GM19467 (cell line): ENCODE results near the gene ZDHHC11B.
"Not testable (repeated sequence)": the region's sequence is repeated elsewhere in the genome, so short reads cannot be mapped to it uniquely, and the experiment has no call there.

ENCODE experiments used
- ATAC-seq: cut with Tn5 transposase; IDR thresholded peaks from one replicate; pipeline ENCODE4 v1.9.1; 2021; ENCODE audit warnings: mild to moderate bottlenecking, moderate library complexity; ENCODE audit not compliant: unreplicated experiment

Gene ZDHHC11B

DNA sequence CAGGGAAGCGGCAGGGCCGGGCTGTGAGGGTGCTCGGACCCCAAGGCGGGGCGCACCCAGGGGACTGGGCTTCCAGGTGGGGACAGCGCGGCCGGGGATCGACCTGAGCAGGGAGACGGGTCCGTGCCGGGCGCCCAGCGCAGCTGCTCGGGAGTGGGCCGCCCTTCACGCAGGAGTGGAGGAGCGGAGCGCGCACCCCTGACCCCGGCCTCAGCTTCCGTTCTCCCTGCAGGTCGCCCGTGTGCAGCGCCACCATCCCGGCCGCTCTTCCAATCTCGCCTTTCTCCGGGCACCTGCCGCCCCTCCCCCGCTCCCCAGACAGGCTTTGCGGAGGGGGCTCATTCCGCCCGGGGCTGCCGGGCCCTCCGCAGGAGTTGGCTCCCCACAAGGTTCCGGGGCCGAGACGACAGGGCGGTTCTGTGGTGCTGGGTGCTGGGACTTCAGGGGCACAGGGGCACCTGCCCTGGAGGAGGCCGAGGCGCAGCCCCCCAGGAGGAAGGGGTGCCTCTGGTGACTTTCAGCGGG is 714 bp upstream of the ZDHHC11B start:
- not testable (repeated sequence) for ATAC-seq

DNA sequence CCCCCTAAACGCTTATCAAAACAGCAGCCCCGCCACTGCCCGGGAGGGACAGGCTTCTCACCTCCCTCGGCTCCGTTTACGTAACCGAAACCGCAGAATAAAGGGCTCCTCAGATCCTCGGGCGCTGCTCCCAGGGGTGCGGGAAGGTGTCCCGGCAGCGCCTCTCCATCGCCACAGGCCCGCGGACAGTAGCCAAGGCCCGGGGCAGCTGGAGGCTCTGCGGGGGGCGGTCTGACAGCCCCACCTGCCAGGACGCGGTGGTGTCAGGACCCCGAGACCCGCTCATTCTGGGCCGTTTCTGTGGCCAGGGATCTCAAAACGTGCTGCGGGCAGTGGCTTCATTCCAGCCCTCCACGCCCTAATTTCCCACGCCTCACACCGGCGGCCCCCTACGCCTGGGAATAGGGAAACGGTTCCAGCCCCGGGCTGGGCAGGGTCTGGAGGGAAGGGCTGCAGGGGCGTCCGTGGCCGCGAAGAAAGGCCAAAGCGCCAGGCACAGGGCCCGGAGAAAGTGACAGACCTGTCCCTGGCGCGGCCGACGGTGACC is 575 bp downstream of the ZDHHC11B start:
- not testable (repeated sequence) for ATAC-seq

DNA sequence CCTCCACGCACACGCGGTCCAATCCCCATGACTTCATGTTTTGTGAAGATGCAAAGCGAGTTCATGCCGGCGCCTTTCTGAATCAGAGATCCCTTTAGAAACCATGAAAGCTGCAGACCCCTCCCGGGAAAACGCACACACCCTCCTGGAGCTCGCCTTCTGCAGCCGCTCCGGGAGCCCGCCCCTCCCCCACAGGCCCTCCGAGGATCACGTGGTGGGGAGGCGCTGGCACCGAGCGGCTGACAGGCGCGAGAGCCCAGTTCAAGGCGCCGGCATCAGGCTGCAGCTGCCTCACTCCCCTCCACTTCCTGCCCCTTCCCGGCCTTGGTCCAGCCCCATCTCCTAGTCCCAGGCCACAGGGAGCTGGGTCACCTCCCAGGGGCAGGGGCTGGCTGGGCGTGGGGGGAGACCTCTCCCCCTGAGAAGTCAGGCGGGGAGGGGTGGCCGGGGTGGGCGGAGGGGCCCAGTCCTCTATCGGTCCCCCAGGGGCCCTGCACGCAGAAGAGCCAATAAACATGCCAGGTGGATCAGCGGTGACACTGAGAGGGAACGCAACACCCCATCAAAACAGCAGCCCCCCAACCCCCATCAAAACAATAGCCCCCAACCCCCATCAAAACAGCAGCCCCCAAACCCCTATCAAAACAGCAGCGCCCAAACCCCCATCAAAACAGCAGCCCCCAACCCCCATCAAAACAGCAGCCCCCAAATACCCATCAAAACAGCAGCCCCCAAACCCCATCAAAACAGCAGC is 1.3 kb downstream of the ZDHHC11B start:
- not testable (repeated sequence) for ATAC-seq

DNA sequence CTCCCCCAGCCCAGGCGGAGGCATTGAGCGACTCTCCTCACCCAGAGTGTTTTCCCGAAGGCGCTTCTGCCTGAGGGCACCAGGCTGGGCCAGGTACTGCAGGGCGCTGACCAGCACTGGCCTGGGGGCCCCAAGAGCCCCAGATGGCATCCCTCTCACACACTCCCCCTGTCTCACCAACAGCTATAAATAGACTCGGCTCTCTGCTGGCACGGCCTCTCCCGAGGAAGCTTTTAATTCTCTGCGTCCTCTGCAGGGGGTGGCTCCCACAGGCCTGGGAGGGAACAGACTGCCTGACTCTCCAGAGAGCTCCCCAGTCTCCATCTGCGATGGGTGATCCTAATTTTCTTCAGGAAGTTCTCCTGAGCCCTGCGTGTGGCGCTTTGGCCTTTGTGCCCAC is 2.2 kb downstream of the ZDHHC11B start:
- not testable (repeated sequence) for ATAC-seq

DNA sequence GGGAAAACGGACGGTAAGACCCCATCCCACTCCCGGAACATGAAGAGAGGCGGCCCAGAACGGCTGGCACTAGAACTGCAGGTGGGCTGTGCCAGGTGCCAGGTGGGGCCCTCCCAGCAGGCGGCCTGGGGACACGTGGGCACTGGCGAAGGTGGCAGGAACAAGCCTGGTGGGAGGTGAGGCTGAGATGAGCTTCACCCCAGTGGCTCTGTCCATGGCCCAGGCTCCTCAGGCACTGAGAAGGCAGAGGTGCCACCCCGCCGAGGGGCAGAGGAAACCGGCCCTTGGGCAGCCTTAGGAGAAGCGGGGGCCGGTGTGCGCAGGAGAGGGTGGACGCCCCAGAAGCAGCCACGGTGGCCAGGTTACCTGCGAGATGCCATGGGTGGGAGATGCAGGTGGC is 4.0 kb downstream of the ZDHHC11B start:
- not testable (repeated sequence) for ATAC-seq

GRCh38 chr5:778967-779366 is 5.6 kb downstream of the ZDHHC11B start:
- not testable (repeated sequence) for ATAC-seq

DNA sequence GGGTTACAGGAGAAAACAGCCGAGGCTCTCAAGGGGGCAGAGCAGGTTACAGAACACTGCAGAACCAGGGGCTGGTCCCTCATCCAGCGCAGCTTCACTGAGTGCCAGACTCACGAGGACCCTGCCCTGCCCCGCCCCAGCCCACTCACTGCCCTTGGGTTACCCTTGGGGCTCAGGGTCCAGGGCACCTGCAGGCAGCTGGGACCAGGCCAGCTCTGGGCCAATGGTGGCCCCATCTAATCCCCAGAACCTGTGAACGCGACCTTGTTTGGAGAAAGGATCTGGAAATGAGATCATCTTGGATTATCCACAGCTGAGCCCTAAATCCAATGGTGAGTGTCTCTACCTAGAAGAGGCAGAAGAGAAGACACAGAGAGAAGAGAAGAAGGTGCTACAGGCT is 6.1 kb downstream of the ZDHHC11B start:
- ATAC-seq: not testable (repeated sequence)

- no peak for ATAC-seq
Measured at GRCh38 chr5:777756-778161, 6.8 kb downstream of the ZDHHC11B start.

DNA sequence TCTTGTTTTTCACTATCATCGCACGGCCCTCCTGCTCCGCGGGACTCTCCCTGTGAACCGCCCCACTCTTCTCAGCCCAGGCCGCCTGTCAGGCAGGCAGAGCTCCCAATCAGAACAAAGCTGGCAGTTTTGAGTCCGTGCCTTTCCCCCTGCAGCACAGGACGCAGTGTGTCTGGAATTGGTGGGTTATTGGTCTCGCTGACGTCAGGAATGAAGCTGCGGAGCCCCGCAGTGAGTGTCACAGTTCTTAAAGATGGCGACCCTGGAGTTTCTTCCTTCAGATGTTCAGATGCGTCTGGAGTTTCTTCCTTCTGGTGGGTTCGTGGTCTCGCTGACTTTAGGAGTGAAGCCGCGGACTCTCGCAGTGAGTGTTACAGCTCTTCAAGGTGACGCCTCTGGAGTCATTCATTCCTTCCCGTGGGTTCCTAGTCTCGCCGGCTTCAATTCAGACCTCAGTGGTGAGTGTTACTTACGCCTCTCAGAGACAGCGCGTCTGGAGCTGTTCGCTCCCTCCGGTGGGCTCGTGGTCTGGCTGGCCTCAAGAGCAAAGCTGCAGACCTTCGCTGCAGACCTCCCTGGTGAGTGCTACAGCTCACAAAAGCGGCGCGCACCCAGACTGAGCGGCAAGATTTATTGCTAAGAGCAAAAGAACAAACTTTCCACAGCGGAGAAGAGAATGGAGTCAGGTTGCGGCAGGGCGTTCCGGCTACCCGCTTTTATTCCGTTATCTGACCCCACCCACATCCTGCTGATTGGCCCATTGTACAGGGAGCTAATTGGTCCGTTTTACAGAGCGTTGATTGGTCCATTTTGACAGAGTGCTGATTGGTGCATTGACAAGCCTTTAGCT is 7.4 kb downstream of the ZDHHC11B start:
- no peak for ATAC-seq

DNA sequence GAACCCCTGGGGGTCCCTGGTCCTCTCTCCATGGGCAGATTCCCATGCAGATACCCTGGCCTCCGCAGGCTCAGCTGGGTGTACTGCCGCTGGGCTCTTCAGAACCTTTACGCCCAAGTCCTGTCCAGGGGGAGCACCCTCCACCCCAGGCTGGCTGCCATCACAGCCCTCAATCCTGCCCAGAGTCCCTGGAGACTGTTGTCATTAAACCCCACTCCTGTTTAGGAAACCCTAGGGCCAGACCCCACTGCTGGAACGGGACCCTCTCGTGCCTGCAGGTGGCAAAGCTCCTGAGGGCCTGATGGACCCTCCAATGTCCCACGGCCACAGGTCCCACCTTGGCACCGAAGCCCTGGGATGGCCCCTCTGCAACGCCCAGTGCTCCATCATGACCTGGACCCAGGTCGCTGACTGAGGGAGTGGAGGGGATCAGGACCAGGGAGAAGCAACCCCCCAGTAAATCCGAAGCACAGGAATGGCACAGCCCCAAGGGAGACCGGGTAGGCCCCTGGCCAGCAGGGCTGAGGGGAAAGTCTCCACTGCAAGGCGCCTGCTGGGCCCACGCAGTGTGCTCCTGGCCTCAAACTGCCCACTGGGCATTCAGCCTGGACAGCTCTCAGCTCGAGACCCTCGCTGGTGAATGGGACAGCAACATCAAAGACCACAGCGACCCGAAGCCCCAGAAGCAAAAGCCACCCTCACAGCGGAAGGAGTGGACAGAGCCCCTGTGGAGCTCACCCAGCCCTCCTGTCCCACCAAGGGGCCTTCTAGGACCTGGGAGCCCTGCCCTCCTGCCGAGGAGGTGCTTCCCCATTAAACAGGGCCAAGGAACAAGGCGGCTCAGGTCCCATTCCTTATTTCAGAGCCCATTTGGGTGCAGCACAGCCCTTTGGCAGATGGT is 8.3 kb downstream of the ZDHHC11B start:
- ATAC-seq: no peak

GRCh38 chr5:775595-775960 is 9.0 kb downstream of the ZDHHC11B start:
- not testable (repeated sequence) for ATAC-seq

GRCh38 chr5:774854-775505 is 9.5 kb downstream of the ZDHHC11B start:
- not testable (repeated sequence) for ATAC-seq

DNA sequence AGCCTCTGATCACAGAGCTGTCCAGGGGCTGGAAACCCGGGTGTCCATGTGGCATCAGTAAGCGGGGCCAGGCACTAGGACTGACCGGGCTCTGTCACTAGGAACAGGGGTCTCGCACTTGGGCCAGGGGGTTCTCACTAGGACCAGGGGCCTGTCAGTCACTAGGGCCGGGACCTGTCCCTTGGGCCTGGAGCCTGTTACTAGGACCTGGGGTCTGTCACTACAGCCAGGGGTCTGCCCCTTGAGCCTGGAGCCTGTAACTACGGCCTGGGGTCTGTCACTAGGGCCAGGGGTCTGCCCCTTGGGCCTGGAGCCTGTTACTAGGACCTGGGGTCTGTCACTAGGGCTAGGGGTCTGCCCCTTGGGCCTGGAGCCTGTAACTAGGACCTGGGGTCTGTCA is 10.2 kb downstream of the ZDHHC11B start:
- ATAC-seq: not testable (repeated sequence)

DNA sequence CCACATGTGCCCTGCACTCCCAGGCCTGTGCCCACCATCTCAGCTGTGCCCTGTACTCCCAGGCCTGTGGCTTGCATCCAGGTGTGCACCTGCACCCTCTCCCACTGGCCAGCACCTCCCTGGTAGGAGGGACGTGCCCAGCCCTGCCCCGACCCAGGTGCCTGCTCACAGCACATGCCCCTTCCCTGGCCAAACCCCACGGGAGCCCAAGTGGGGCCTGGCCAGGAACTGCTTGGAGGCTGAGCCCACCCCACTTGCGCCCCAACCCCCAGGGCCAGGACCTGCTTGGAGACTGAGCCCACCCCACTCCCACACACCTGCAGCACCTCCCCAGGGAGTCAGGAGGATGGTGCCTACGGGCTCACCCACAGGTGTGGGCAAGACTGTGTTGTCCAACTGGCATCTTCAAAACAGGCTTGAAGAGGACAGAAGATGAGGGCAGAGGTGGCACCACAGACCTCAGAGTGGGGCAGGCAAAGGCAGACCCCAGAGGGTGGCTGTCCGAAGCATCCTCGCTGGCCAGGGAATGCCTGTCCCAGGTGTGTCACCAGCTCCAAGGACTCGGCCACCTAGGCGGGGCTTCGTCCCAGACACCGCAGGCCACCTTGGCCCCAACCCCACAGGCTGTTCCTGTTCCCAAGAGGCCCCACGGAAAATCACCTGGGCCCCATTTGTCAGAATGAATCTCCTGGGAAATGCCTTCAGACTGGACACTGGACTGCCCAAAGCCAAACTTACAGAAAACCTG is 10.8 kb downstream of the ZDHHC11B start:
- ATAC-seq: no peak

DNA sequence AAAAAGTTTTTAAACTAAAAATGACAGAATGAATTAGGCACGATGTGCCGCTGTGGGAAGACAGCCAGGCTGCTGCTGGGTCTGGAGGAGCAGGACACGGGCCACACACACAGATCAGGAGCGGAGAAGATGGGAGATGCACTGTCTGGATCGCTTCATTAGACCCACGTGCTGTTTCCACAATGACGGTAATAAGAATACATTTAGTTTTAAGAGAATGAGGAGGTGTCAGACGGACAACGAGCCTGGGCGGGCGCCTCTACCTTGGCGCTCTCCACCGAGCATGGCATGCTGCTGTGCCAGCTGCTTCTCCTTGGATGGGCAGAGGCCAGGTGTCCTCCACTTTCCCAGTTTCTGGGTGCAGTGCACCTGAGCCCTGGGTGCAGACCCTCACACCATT is 11.6 kb downstream of the ZDHHC11B start:
- ATAC-seq: not testable (repeated sequence)

GRCh38 chr5:772547-772890 is 12.0 kb downstream of the ZDHHC11B start:
- ATAC-seq: not testable (repeated sequence)

DNA sequence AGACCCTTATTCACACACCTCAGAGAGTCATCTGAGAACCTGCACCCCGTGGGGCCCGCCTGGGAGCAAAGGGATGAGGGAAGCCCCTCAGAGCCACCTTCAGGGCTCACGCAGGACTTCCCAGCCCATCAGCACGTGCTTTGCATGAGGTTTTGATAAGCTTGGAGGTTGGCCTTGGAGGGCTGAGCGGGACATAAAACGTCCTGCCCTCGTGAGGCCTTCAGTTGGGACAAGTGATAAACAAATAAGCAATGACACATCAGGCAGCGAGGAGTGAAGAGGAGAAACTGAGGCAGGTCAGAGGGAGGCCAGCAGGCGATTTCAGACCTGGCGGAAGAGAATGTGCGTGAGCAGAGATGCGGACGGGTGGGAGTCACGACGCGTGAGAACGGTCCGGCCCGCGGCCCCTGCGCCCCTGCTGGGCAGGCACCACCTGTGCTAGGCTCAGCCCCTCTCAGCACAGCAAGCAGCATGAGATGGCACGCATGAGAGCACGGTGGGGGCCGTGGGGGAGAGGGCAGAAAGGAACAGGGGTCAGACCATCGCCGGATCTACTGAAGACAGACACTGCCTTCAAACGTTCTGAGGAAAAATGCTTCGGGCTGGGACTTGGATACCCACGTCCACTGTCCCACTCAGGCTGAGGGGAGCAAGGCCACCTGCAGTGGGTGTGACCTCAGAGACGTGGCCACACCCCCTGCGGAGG is 12.5 kb downstream of the ZDHHC11B start:
- ATAC-seq: not testable (repeated sequence)

- ATAC-seq: not testable (repeated sequence)
Measured at GRCh38 chr5:771087-771781, 13.3 kb downstream of the ZDHHC11B start.
